Heart right ventricle (tissue), 16 donors: ENCODE results near the gene WARS2. TPM values are rescaled to one million over a fixed set of nuclear protein-coding genes. Genes with fewer than 3 reads are reported as not detected.

Source experiments
- ATAC-seq, 8 donors: fragments of 200-7000 bp; cut with Tn5 transposase; one replicate each; pipeline ENCODE4 v1.9.1; 2020; ENCODE audit warnings: mild to moderate bottlenecking in 8 of 8, moderate library complexity in 8 of 8, moderate number of reproducible peaks in 1 of 8
- DNase-seq, 2 donors: peaks; one replicate each; pipeline ENCODE4 v3.0.0-alpha.2; 2020
- H3K27ac ChIP-seq, 10 donors: fragments of 200-600 bp; sonication (generic) in 2 of 10; one replicate each; pipeline versions ENCODE4 v1.5.0 to v1.8.0; 2020 to 2022; ENCODE audit warnings: mild to moderate bottlenecking in 3 of 10
- H3K27me3 ChIP-seq, 7 donors: fragments of 200-600 bp; one replicate each; pipeline ENCODE4 v1.8.0; 2021 to 2022; ENCODE audit warnings: mild to moderate bottlenecking in 2 of 7
- H3K36me3 ChIP-seq, 9 donors: fragments of 200-600 bp; sonication (generic) in 1 of 9; one replicate each; pipeline versions ENCODE4 v1.5.0 to v1.8.0; 2020 to 2022; ENCODE audit warnings: mild to moderate bottlenecking in 2 of 9
- H3K4me1 ChIP-seq, 9 donors: fragments of 200-600 bp; sonication (generic) in 1 of 9; one replicate each; pipeline versions ENCODE4 v1.5.0 to v1.8.0; 2020 to 2022; ENCODE audit warnings: mild to moderate bottlenecking in 4 of 9
- H3K4me3 ChIP-seq, 10 donors: fragments of 200-600 bp; sonication (generic) in 2 of 10; one replicate each; pipeline versions ENCODE4 v1.5.0 to v1.8.0; 2020 to 2022; ENCODE audit warnings: mild to moderate bottlenecking in 7 of 10, moderate library complexity in 2 of 10
- H3K9me3 ChIP-seq, 11 donors: fragments of 200-600 bp in 10 of 11; sonication (generic) in 2 of 11; one replicate each; pipeline versions ENCODE4 v1.5.0 to v1.8.0; 2013 to 2022; ENCODE audit warnings: mild to moderate bottlenecking in 2 of 11, control low read depth in 1 of 11, moderate library complexity in 1 of 11
- WGBS, 2 donors: extraction: QIAGEN DNeasy Blood & Tissue Kit; methylation state at CpG; one replicate each; pipeline ENCODE4 v1.1.7; 2013; ENCODE audit warnings: inconsistent platforms in 1 of 2; 5-methylcytosine and 5-hydroxymethylcytosine counted together
- intact Hi-C, 10 donors: fragments of 100-400 bp; cut with DNase I; formaldehyde crosslinking; loops; one replicate each; pipeline versions ENCODE4 v1.11.1 to v1.14.2; 2022
- polyA plus RNA-seq, 2 donors: library from polyadenylated mRNA; stranded (reverse); fragments of 200-250 nt; gene quantifications; one replicate each; pipeline ENCODE4 v1.2.3, GENCODE V29; 2013
- total RNA-seq, 10 donors: library from RNA; stranded (reverse); fragmentation: NEBNext Ultra II Directional in 3 of 10; extraction: Animal tissue kit (Norgen Biotek cat#: 25700) in 3 of 10; gene quantifications; one replicate each; pipeline versions ENCODE4 v1.2.1 to v1.2.4, GENCODE V29; 2021 to 2023
- TF ChIP-seq, protein P1 (sequence below), 9 donors: fragments of 200-600 bp; sonication (generic) in 2 of 9; IDR thresholded peaks; one replicate each; pipeline versions ENCODE4 v1.5.0 to v1.8.0; 2021 to 2022; ENCODE audit warnings: antibody characterized with exemption in 9 of 9, mild to moderate bottlenecking in 5 of 9, moderate library complexity in 1 of 9
- donor health status: Arrhythmogenic right ventricular cardiomyopathy.
- donor health status: ischemic (EF 13 %, LVEDD 7.1; RV severe dilation, severe dysfunction).
- donor health status: healthy with polysubstance abuse.
- donor health status: DM: no; HTN: yes; CAD: no.
- donor health status: DM: no; HTN: no; CAD: no.
- donor health status: ischemic (EF 25% LVEDD 6.9; RV normal size, moderate dysfunction).
- donor health status: ischemic (EF 25% LVEDD 5.7; RV mildly dilated, moderate dysfunction).
- donor health status: healthy.
- donor health status: DM: yes; HTN: yes; CAD: no.
- donor health status: Ischemic cardiomyopathy.
- donor health status: ischemic (EF 35%, LVEDD 5.7; RV mildly dilated, moderate dysfunction).
- donor health status: nonischemic (EF 11% LVEDD 7.7; RV severe dilation, severe dysfunction).
- donor health status: DM: yes; HTN: yes; CAD: no.
- donor health status: PGD.
- donor health status: ischemic (EF 29% LVEDD 5.4; RV normal size, mild dysfunction).
- donor health status: nonischemic (EF 23%, LVEDD 6.1; RV moderate dilation, normal function).

WARS2 gene
- total and polyA plus RNA-seq, 12 donors = 3.5 to 15.4 (median 11.3) TPM

- no peaks in the 10 kb centered on the region for H3K27me3 ChIP-seq
- H3K27ac ChIP-seq = no peak overlapping the region
- no peak overlapping the region for H3K4me3 ChIP-seq
- peaks cover 0 to 9% (median 3%) of the 10 kb centered on the region in 9 donors for H3K36me3 ChIP-seq
- TF ChIP-seq, protein P1, sequence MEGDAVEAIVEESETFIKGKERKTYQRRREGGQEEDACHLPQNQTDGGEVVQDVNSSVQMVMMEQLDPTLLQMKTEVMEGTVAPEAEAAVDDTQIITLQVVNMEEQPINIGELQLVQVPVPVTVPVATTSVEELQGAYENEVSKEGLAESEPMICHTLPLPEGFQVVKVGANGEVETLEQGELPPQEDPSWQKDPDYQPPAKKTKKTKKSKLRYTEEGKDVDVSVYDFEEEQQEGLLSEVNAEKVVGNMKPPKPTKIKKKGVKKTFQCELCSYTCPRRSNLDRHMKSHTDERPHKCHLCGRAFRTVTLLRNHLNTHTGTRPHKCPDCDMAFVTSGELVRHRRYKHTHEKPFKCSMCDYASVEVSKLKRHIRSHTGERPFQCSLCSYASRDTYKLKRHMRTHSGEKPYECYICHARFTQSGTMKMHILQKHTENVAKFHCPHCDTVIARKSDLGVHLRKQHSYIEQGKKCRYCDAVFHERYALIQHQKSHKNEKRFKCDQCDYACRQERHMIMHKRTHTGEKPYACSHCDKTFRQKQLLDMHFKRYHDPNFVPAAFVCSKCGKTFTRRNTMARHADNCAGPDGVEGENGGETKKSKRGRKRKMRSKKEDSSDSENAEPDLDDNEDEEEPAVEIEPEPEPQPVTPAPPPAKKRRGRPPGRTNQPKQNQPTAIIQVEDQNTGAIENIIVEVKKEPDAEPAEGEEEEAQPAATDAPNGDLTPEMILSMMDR (IDR thresholded peaks at IDR 0.05) = no peak
- intact Hi-C loops = no loop called here
- DNase-seq (no peak), ATAC-seq (no peak)
- H3K9me3 ChIP-seq = peaks cover 0 to 6% (median 0%) of the 10 kb centered on the region in 11 donors
- no peaks in the 10 kb centered on the region for H3K4me1 ChIP-seq
- WGBS, 2 donors = 98 to 100% methylated on average over 2 of the region's 2 CpGs
Measured at GRCh38 chr1:119055568-119055967, 84.9 kb downstream of the WARS2 start.

DNA sequence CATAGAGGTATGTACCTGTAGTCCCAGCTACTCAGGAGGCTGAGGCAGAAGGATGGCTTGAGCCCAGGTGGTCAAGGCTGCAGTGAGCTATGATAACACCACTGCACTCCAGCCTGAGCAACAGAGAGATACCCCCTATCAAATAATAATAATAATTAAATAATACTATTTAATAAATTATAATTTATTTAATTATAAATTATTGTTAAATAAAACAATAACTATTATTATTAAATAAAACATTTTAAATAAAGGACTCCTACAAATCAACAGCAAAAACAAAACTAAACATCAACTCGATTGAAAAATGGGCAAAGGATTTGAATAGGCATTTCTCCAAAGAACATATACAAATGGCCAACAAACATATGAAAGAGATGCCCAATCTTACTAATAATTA, 86.5 kb downstream of the WARS2 start:
- WGBS, 2 donors = 98% methylated on average over 1 of the region's 1 CpG

GRCh38 chr1:119052267-119052666, 88.2 kb downstream of the WARS2 start:
- Histone ChIP-seq H3K36me3 (peaks cover 0 to 6% (median 0%) of the 10 kb centered on the region in 9 donors), H3K27ac (no peak overlapping the region), H3K4me1 (peaks cover 0 to 9% (median 4%) of the 10 kb centered on the region in 9 donors), H3K27me3 (no peaks in the 10 kb centered on the region), H3K4me3 (no peak overlapping the region), H3K9me3 (no peaks in the 10 kb centered on the region)
- intact Hi-C loops = no loop called here
- DNase-seq = no peak
- no peak for ATAC-seq
- TF ChIP-seq, protein P1 (IDR thresholded peaks at IDR 0.05) = no peak

More for the DNA sequence above, 86.5 kb downstream of the WARS2 start:
- DNase-seq = no peak
- no peaks in the 10 kb centered on the region for H3K9me3 ChIP-seq
- peaks cover 0 to 9% (median 3%) of the 10 kb centered on the region in 9 donors for H3K36me3 ChIP-seq
- intact Hi-C loops = no loop called here
- H3K4me3 ChIP-seq = no peak overlapping the region
- no peak overlapping the region for H3K27ac ChIP-seq
- TF ChIP-seq, protein P1 (IDR thresholded peaks at IDR 0.05) = no peak
- no peaks in the 10 kb centered on the region for H3K4me1 ChIP-seq
- ATAC-seq = no peak
- no peaks in the 10 kb centered on the region for H3K27me3 ChIP-seq

- no peaks in the 10 kb centered on the region for H3K27me3 ChIP-seq
- intact Hi-C loops = loop anchor here in 1 of 10 donors (5.0 kb wide), 1 partner anchor 88 kb away; no protein-coding TSS in a partner anchor
- peaks cover 0 to 26% (median 5%) of the 10 kb centered on the region in 9 donors for H3K4me1 ChIP-seq
- H3K27ac ChIP-seq = no peak overlapping the region
- DNase-seq = no peak
- H3K4me3 ChIP-seq = no peak overlapping the region
- peaks cover 0 to 15% (median 0%) of the 10 kb centered on the region in 9 donors for H3K36me3 ChIP-seq
- no peak for ATAC-seq
- WGBS, 2 donors = 96 to 98% methylated on average over 34 of the region's 34 CpGs
- no peaks in the 10 kb centered on the region for H3K9me3 ChIP-seq
- TF ChIP-seq, protein P1 (IDR thresholded peaks at IDR 0.05) = no peak
Measured at GRCh38 chr1:119048624-119049404, 91.6 kb downstream of the WARS2 start.
